Ecto neural progenitor cell (in vitro differentiated cells): Measurements from ENCODE around the gene EIPR1.

ENCODE experiments used
- DNase-seq: peaks from one replicate; pipeline ENCODE4 v3.0.0-alpha.2; 2018; ENCODE audit warnings: low spot score

EIPR1 gene

DNA sequence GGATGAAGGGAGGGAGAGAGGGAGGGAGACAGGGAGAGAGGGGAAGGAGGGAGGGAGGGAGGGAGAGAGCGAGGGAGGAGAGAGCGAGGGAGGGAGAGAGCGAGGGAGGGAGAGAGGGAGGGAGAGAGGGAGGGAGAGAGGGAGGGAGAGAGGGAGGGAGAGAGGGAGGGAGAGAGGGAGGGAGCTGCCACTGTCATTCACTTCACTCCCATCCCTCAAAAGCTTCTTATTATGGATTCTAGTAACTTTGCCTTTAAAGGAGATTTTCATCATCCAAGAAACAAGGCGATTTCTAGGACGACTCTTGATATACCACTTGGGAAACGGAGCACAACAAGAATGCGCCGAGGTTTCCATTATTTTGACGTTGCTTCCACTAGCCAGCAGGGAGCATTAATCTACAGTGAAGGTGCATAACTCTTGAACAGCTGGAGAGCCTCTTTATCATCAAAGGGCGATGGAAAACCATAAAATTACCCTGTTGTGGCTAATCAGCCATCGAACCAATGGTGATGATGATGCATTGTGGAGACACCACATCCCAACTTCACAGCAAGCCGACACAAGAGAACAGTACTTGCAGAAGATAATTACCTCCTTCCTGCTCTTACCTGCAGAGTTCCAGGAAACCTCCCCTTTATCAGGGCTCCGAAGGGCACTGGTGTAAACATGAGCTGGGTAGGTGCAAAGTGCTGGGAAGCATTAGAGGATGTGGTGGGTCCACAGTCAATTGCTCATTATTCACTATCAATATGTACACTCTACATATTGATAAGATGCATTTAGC, 130.5 kb downstream of the EIPR1 start:
- no peak for DNase-seq

DNA sequence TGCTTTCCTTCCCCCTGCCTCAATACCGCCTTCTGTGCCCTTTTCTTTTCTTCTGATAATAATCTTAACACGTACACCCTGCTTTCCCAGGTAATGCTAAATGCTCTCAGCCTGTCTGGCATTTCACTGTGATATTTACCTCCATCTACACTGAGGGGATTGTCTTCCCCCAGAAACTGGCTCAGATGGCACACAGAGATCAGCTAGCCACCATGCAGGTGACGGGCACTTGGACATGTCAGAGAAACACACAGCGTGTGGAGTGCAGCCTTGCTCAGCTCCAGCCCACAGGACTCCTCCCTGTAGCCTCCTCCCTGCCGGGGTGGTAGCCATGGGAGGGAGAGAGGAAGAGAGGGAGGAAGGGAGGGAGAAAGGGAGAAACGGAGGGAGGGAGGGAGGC, 131.2 kb downstream of the EIPR1 start:
- DNase-seq = no peak

DNA sequence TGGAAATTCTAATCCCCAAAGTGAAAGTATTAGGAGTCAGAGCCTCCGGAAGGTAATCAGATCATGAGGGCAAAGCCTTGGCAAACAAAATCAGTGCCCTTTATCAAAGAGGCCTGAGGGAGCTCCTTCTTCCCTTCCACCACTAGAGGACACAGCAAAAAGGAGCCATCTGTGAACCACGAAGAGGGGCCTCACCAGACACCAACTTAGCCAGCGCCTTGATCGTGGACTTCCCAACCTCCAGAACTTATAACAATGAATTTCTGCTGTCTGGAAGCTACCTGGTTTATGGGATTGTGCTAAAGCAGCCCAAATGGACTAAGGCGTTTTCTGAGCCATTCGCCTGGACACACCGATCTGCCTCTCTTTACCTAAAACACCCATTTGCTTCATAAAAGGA, 133.1 kb downstream of the EIPR1 start:
- no peak for DNase-seq

DNA sequence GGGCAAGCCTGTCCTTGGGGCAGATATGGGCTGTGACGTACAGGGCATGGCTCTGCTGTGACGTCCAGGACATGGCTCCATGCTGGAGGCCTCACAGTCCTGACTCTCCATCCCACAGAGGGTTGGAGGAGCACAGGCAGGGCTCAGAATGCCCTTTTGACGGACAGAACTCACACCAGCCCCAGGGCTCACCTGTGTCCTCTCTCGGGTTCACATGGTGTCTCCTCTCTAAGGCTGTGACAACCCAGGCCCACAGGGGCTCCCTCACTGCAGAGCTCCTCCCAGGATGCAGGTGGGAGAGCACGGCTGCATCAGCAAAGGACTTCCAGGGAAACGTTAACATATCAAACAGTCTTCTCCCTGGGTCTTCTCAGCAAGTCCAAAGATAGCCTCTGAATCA, 133.8 kb downstream of the EIPR1 start:
- no peak for DNase-seq

GRCh38 chr2:3242747-3243369, 134.8 kb downstream of the EIPR1 start:
- no peak for DNase-seq

GRCh38 chr2:3241971-3242746, 135.5 kb downstream of the EIPR1 start:
- no peak for DNase-seq

DNA sequence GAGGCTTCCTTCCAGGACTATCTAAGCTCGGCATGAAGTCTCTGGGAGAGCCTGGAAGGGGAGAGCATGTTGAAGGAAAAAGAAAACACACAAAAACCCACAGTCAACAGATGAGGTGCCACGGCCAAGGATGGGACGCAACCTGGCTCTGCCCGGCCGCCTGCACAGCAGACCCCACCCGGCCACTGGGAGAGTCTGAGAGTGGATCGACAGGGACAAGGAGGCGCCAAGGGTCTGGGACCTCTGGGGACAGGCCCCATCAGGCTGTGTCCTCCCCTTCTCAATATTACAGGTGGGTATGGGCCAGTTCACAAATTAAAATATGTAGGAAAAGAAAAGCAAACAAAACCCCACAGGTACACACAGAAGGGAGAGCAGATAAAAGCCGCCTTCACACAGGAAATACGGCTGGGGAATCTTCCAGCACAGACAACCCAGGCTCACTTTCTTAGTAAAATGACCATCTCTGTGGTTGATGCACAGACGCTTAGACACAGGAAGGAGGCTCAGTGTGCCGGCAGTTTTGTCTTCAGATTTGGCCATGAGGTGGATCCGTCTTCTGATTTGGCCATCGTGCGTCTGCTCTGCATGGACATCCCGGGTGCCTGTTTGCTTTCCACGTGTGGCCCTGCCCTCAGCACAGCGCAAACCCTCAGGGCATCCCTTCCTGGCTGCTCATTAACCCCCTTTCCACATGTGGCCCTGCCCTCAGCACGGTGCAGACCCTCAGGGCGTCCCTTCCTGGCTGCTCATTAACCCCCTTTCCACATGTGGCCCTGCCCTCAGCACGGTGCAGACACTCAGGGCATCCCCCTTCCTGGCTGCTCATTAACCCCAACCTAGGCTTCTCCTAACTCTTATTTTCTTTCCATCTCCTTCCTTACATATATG, 138.4 kb downstream of the EIPR1 start:
- no peak for DNase-seq

DNA sequence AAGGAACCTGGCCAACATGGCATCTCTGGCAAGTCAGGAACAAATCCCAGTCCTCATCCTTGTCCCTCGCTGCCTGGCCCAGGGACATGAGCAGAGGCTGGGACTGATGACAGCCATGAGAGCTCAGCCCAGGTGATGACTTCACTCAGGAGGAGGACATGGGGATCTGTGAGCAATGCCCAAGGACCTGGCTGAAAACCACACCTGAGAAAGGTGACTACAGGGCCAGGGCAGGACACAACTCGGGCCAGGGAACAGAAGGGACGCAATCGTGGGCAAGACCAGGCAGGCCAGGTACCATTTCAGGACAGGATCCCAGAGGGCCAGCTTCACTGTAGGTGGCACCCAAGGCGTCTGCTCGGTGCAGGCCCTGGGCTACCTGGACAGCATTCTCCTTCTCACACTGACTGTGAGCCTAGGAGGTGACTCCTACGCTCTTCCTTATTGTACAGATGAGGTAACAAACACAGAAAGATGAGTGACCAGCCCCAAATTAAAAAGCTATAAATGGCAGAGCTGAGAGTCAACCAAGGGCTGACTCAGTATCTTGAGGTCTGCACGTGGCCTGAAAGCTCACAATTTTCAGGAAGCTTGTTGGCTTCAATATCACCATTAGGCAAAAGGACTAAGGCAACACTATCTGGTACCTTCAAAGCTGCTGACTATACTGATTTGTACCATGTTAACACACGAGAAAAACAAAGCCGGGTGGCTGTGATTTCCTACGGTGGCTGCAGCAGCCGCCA, 141.1 kb downstream of the EIPR1 start:
- no peak for DNase-seq

DNA sequence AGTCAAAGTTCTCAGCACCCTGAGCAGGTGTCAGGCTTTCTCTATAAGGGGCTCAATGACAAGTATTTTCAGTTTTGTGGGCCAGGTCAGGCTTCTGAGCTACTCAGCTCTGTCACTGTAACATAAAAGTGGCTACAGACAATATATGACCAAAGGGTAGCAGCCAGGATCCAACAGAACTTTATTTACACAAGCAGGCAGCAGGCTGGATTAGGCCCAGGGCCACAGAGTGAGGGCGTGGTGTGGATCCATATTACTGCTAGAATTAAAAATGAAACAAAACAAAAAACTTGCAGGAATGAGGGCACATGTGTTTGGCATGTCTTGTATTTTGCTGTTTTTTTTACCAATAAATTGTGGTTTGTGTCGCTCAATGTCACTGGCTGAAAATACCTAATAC, 143.7 kb downstream of the EIPR1 start:
- no peak for DNase-seq

GRCh38 chr2:3229221-3229620, 148.4 kb downstream of the EIPR1 start:
- DNase-seq = no peak

- no peak for DNase-seq
These were observed 152.9 kb downstream of the EIPR1 start for GRCh38 chr2:3224681-3225080.

DNA sequence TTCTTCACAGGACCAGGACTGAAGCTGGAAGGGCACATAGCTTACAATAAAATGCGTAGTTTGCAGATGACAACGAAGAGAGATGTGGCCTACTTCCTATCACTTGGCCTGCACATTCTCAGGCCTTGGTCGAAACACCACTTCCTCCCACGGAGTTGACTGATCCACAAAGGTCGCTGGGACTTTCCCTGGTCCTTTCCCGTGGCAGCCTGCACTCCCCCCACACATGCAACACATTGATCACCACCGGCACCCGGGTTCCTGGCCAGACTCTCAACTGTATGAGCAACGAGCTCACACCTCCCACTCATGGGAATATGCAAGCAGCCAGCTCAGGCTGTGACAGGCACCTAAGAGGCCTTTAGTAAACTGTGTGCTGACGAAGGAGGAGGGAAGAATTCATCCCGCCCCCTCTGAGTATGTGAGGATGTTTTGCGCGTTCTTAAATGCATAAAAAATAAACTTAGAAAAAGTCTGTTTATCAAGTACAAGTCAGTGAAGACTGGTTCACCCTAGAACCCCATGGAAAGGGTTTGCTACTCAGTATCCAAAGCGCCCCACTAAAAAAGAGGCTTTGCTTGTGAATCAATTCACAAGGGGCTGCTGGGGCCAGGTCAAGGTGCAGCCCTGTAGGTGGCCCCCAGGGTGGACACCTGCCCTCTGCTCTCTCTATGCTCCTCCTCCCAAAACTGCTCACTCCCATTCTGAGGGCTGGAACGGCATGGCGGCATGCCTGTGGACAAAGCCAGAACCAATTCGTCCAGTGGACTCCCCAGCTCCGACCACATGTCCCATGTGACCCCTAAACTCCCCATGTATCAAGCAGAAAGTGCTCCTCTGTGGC, 154.3 kb downstream of the EIPR1 start:
- no peak for DNase-seq

DNA sequence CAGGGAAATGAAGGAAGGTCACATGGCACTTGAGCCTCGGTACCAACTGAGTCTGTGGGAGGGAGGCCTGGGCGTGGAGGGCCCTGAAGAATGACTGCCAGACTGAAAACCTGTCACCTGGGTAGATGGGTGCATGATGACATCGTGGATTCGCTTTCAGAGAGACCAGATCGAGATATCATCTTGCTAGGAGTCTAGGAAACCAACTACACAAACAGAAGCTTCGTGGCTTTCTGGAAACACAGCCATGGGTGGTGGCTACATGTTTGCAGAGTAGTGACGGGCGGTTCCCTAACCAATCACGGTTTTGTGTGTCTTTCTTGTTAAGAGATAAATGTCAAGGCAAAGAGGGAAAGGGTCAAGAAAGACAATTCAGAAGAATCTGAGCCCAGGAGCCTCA, 155.0 kb downstream of the EIPR1 start:
- no peak for DNase-seq

DNA sequence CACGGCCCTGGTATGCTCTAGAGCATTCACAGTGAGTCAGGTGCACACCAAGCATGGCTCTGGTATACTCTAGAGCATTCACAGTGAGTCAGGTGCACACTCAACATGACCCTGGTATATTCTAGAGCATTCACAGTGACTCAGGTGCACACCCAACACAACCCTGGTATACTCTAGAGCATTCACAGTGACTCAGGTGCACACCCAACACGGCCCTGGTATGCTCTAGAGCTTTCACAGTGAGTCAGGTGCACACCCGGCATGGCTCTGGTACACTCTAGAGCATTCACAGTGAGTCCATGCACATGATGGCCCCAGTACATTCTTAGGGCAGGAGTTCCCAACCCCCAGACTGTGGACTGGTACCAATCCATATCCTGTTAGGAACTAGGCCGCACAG, 158.1 kb downstream of the EIPR1 start:
- DNase-seq = no peak

- DNase-seq = no peak
These were observed 160.0 kb downstream of the EIPR1 start for GRCh38 chr2:3217646-3218045.

- no peak for DNase-seq
These were observed 160.7 kb downstream of the EIPR1 start for GRCh38 chr2:3216841-3217495.

DNA sequence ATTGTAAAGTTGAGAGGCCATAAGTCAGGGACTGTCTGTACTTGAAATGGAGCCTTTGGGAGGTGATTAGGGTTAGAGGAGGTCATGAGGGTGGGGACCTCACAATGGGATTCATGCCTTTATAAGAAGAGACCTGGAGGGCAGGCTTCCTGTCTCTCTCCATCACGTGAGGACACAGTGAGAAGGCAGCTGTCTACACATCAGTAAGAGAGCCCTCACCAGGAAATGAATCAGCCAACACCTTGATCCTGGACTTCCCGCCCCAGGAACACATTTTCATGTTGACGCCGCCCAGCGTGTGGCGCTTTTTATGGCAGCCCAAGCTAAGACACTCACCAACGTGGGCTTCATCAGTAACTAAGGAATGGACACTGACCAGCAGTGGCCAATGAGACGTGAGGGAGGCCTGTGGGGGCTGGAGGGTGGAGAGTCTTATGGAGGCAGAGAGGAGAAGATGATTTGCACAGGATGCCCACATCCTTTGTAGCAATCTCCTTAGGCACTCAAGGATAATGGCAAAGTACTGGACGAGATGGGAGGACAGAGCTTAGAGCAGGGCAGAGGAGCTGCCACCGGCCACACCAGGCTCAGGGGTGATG, 162.7 kb downstream of the EIPR1 start:
- no peak for DNase-seq

- no peak for DNase-seq
These were observed 163.6 kb downstream of the EIPR1 start for GRCh38 chr2:3214065-3214464.

- no peak for DNase-seq
These were observed 164.6 kb downstream of the EIPR1 start for GRCh38 chr2:3212984-3213383.

GRCh38 chr2:3212061-3212362, 165.6 kb downstream of the EIPR1 start:
- DNase-seq = no peak
